Stimulated activated CD8-positive, alpha-beta memory T cell treated with anti-CD3 and anti-CD28 coated beads, Interleukin-4, amount 100 ng/mL, for 1 hour (primary cell): ENCODE results near the gene CALHM1.
"Not testable (repeated sequence)": the region's sequence is repeated elsewhere in the genome, so short reads cannot be mapped to it uniquely, and the experiment has no call there.

Experiments used
- DNase-seq, 2 donors: peaks; one replicate each; pipeline ENCODE4 v3.0.0-alpha.2; 2020; ENCODE audit warnings: low read depth in 2 of 2, low spot score in 1 of 2

CALHM1 gene

GRCh38 chr10:103433858-103434257 lies 24.8 kb downstream of the CALHM1 start:
- no peak for DNase-seq

GRCh38 chr10:103431902-103432301 lies 26.8 kb downstream of the CALHM1 start:
- DNase-seq = no peak

- DNase-seq = no peak
Observed at GRCh38 chr10:103429647-103430046, 29.1 kb downstream of the CALHM1 start.

GRCh38 chr10:103428989-103429643 lies 29.6 kb downstream of the CALHM1 start:
- no peak for DNase-seq

GRCh38 chr10:103427866-103428265 lies 30.8 kb downstream of the CALHM1 start:
- no peak for DNase-seq

- DNase-seq = no peak
Observed at GRCh38 chr10:103423748-103424147, 35.0 kb downstream of the CALHM1 start.

- DNase-seq = no peak
Observed at GRCh38 chr10:103419101-103419500, 39.6 kb downstream of the CALHM1 start.

- no peak for DNase-seq
Observed at GRCh38 chr10:103417601-103418000, 41.1 kb downstream of the CALHM1 start.

GRCh38 chr10:103417148-103417469 lies 41.6 kb downstream of the CALHM1 start:
- not testable (repeated sequence) for DNase-seq

- DNase-seq = peak; percentile 26 to 41
Observed at GRCh38 chr10:103416436-103417147, 42.1 kb downstream of the CALHM1 start.

GRCh38 chr10:103415581-103415980 lies 43.1 kb downstream of the CALHM1 start:
- DNase-seq = no peak

- DNase-seq = no peak
Observed at GRCh38 chr10:103413564-103413963, 45.1 kb downstream of the CALHM1 start.
